WTC11 (cell line): ENCODE data around the gene SETD1A. TPM values are rescaled to one million over a fixed set of nuclear protein-coding genes. Genes with fewer than 3 reads are reported as not detected.

Experiments
- ATAC-seq: fragments of 200-7000 bp; cut with Tn5 transposase; 2 replicates; pipeline ENCODE4 v1.10.0; 2021; ENCODE audit warnings: mild to moderate bottlenecking, moderate library complexity
- CTCF ChIA-PET: fragments of 300-600 bp; sonication (Branson Sonifier 250); formaldehyde crosslinking; loops from one replicate; lab custom pipeline; 2021; ENCODE audit warnings: antibody characterized with exemption; lab: Charles Lee
- POLR2A ChIA-PET: fragments of 350-600 bp; sonication (Branson Sonifier 250); formaldehyde crosslinking; loops from one replicate; lab custom pipeline; 2021; ENCODE audit warnings: antibody characterized with exemption; lab: Charles Lee
- DNase-seq: peaks from one replicate; pipeline ENCODE4 v3.0.0; 2021; ENCODE audit warnings: low spot score
- H3K27ac Mint-ChIP-seq: 2 replicates; pipeline ENCODE4 v1.8.0; 2021; ENCODE audit warnings: mixed read lengths
- H3K27me3 Mint-ChIP-seq: 2 replicates; pipeline ENCODE4 v1.8.0; 2021; ENCODE audit warnings: low read depth, mild to moderate bottlenecking, moderate library complexity, mixed read lengths
- H3K36me3 Mint-ChIP-seq: 2 replicates; pipeline ENCODE4 v1.8.0; 2021; ENCODE audit warnings: mixed read lengths
- H3K4me1 Mint-ChIP-seq: 2 replicates; pipeline ENCODE4 v1.8.0; 2022; ENCODE audit warnings: mixed read lengths
- H3K4me3 Mint-ChIP-seq: 2 replicates; pipeline ENCODE4 v1.8.0; 2021; ENCODE audit warnings: mild to moderate bottlenecking, moderate library complexity, mixed read lengths
- H3K9me3 Mint-ChIP-seq: 2 replicates; pipeline ENCODE4 v1.8.0; 2021; ENCODE audit warnings: mixed read lengths
- ARID4B ChIP-seq: sonication (generic); formaldehyde crosslinking; IDR thresholded peaks from 2 replicates; pipeline ENCODE4 v1.8.0; 2023; ENCODE audit warnings: missing genetic modification reagents, mild to moderate bottlenecking, borderline replicate concordance
- E2F1 ChIP-seq: sonication (generic); formaldehyde crosslinking; IDR thresholded peaks from 2 replicates; pipeline ENCODE4 v1.8.0; 2022; ENCODE audit warnings: mild to moderate bottlenecking, missing genetic modification reagents
- EMX1 ChIP-seq: fragments of 250-450 bp; sonication (Bioruptor Pico); IDR thresholded peaks from 2 replicates; pipeline ENCODE4 v1.8.0; 2021; ENCODE audit warnings: mild to moderate bottlenecking
- ESRRA ChIP-seq: sonication (generic); formaldehyde crosslinking; IDR thresholded peaks from 2 replicates; pipeline ENCODE4 v1.8.1; 2022; ENCODE audit warnings: mild to moderate bottlenecking, missing genetic modification reagents, borderline replicate concordance
- FOXJ3 ChIP-seq: sonication (generic); formaldehyde crosslinking; IDR thresholded peaks from 2 replicates; pipeline ENCODE4 v1.9.0; 2021; ENCODE audit warnings: missing genetic modification reagents, mild to moderate bottlenecking, borderline replicate concordance
- GABPB1 ChIP-seq: sonication (generic); formaldehyde crosslinking; IDR thresholded peaks from 2 replicates; pipeline ENCODE4 v1.8.1; 2023; ENCODE audit warnings: mild to moderate bottlenecking, missing genetic modification reagents
- GRHL2 ChIP-seq: fragments of 250-450 bp; sonication (Bioruptor Pico); IDR thresholded peaks from 2 replicates; pipeline ENCODE4 v1.8.0; 2022; ENCODE audit warnings: mild to moderate bottlenecking, moderate library complexity; ENCODE audit not compliant: insufficient replicate concordance, severe bottlenecking
- JAZF1 ChIP-seq: fragments of 250-450 bp; sonication (Bioruptor Pico); IDR thresholded peaks from 2 replicates; pipeline ENCODE4 v1.9.0; 2021; ENCODE audit warnings: moderate library complexity, mild to moderate bottlenecking, inconsistent platforms
- MYBL2 ChIP-seq: sonication (generic); formaldehyde crosslinking; IDR thresholded peaks from 2 replicates; pipeline ENCODE4 v1.8.1; 2023; ENCODE audit warnings: mild to moderate bottlenecking, moderate library complexity, missing genetic modification reagents
- RORB ChIP-seq: fragments of 250-450 bp; sonication (Bioruptor Pico); IDR thresholded peaks from 2 replicates; pipeline ENCODE4 v1.9.0; 2021; ENCODE audit warnings: mild to moderate bottlenecking
- SMAD3 ChIP-seq: sonication (generic); formaldehyde crosslinking; IDR thresholded peaks from 2 replicates; pipeline ENCODE4 v1.8.0; 2022; ENCODE audit warnings: missing genetic modification reagents, mild to moderate bottlenecking, borderline replicate concordance
- SMAD4 ChIP-seq: sonication (generic); formaldehyde crosslinking; IDR thresholded peaks from 2 replicates; pipeline ENCODE4 v1.8.0; 2022; ENCODE audit warnings: mild to moderate bottlenecking, missing genetic modification reagents
- SOX15 ChIP-seq: fragments of 250-450 bp; sonication (Bioruptor Pico); IDR thresholded peaks from 2 replicates; pipeline ENCODE4 v1.9.0; 2021; ENCODE audit warnings: mild to moderate bottlenecking
- SP1 ChIP-seq: sonication (generic); formaldehyde crosslinking; conservative IDR thresholded peaks from 2 replicates; pipeline ENCODE4 v1.8.1; 2022; ENCODE audit warnings: missing genetic modification reagents
- TEAD4 ChIP-seq: sonication (generic); formaldehyde crosslinking; IDR thresholded peaks from 2 replicates; pipeline ENCODE4 v1.8.0; 2022; ENCODE audit warnings: mild to moderate bottlenecking, missing genetic modification reagents
- ZBTB21 ChIP-seq: sonication (generic); formaldehyde crosslinking; IDR thresholded peaks from 2 replicates; pipeline ENCODE4 v1.8.1; 2023; ENCODE audit warnings: mild to moderate bottlenecking, missing genetic modification reagents, borderline replicate concordance
- ZMAT4 ChIP-seq: fragments of 250-450 bp; sonication (Bioruptor Pico); IDR thresholded peaks from 2 replicates; pipeline ENCODE4 v1.9.0; 2021; ENCODE audit warnings: mild to moderate bottlenecking
- ZNF138 ChIP-seq: sonication (generic); formaldehyde crosslinking; conservative IDR thresholded peaks from 2 replicates; pipeline ENCODE4 v1.8.1; 2022; ENCODE audit warnings: mild to moderate bottlenecking, moderate library complexity, missing genetic modification reagents
- ZNF512 ChIP-seq: sonication (generic); formaldehyde crosslinking; IDR thresholded peaks from 2 replicates; pipeline ENCODE4 v1.8.1; 2022; ENCODE audit warnings: missing genetic modification reagents, borderline replicate concordance
- total RNA-seq: library from RNA; stranded (reverse); gene quantifications from 3 replicates; pipeline ENCODE4 v1.2.3, GENCODE V29; 2021

SETD1A gene
- total RNA-seq, 1 experiment from 2014 or later = 31.1 TPM

GRCh38 chr16:31000671-31001382, 43.3 kb downstream of the SETD1A start:
- Mint-ChIP-seq H3K4me1 (peaks cover 16% of the 10 kb centered on the region), H3K27ac (no peak overlapping the region), H3K36me3 (no peaks in the 10 kb centered on the region), H3K27me3 (peaks cover 7% of the 10 kb centered on the region; the same call in 1 of the 2 replicates), H3K9me3 (no peaks in the 10 kb centered on the region), H3K4me3 (no peak overlapping the region)
- no peak for TF ChIP-seq E2F1
- no peak for TF ChIP-seq GABPB1 (CRISPR knock-in tag)
- no peak for TF ChIP-seq RORB
- TF ChIP-seq SP1 = no peak
- CTCF ChIA-PET = interaction anchor here (8.2 kb wide), 1 partner anchor 15 kb away, joined by 79 read pairs; the partner anchor contains the start of gene HSD3B7
- ATAC-seq (no peak), DNase-seq (no peak)
- POLR2A ChIA-PET = no interaction called here

GRCh38 chr16:31001507-31002249, 44.1 kb downstream of the SETD1A start:
- peaks cover 7% of the 10 kb centered on the region; the same call in 1 of the 2 replicates for H3K27me3 Mint-ChIP-seq
- DNase-seq = no peak
- no peaks in the 10 kb centered on the region for H3K9me3 Mint-ChIP-seq
- CTCF ChIA-PET = interaction anchor here (0.9 to 2.6 kb wide), 2 partner anchors 17 to 140 kb away, joined by 3 to 12 read pairs; partner anchors contain the start of gene HSD3B7
- H3K4me1 Mint-ChIP-seq = peaks cover 11% of the 10 kb centered on the region
- peak overlapping the region; percentile 76; the same call in 1 of the 2 replicates for H3K27ac Mint-ChIP-seq
- H3K4me3 Mint-ChIP-seq = no peak overlapping the region
- TF ChIP-seq GRHL2 (CRISPR knock-in tag) (no peak), ZMAT4 (CRISPR knock-in tag) (no peak), JAZF1 (no peak), EMX1 (no peak), TEAD4 (no peak), ARID4B (CRISPR knock-in tag) (no peak), RORB (no peak), ZNF512 (CRISPR knock-in tag) (no peak), MYBL2 (no peak), FOXJ3 (no peak), SMAD4 (CRISPR knock-in tag) (no peak), ZBTB21 (CRISPR knock-in tag) (no peak), SOX15 (CRISPR knock-in tag) (no peak), ESRRA (CRISPR knock-in tag) (no peak), SMAD3 (no peak), ZNF138 (CRISPR knock-in tag) (no peak)
- POLR2A ChIA-PET = no interaction called here
- H3K36me3 Mint-ChIP-seq = no peaks in the 10 kb centered on the region
- ATAC-seq = no peak
